ENCODE measurements around the gene ZBTB20. TPM values are rescaled to one million over a fixed set of nuclear protein-coding genes. Genes with fewer than 3 reads are reported as not detected.

The ZBTB20 gene
- total and polyA plus RNA-seq, 10 donors, result 0.32 to 89.7 (median 71.8) TPM

DNA sequence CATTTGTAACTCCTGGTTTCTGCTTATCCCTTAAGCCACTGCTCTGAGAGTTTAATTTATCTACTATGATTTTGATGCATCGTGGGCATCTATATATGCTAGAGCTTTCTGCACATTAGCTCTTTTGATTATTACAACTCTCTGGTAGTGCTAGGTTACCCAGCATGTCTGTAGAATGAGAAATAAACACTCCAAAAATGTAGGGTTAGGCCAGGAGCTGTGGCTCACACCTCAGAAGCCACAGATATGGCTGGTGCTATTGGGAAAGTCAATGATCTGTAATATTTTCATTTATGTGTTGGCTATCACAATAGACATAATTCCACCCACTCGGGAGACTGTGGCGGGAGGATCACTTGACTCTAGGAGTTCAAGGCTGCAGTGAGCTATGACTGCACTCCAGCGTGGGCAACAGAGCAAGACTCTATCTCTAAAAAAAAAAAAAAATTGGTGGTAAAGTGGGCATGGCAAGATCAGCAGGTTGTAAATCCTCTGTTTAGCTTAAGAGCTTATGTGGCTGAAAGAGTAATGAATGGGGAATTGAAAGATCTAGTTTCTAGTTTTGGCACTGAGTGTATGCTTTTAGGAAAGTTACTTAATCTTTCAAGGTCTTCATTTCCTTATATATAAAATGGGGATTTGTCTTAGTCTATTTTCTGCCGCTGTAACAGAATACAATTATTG, 847.0 kb downstream of the ZBTB20 start:
- Histone ChIP-seq H3K4me1 (peaks cover 0 to 20% (median 2%) of the 10 kb centered on the region in 6 donors), H3K36me3 (no peaks in the 10 kb centered on the region), H3K27ac (peak overlapping the region in 5 of 8 donors; percentile 8 to 84 (median 43)), H3K9me3 (no peaks in the 10 kb centered on the region), H3K4me3 (peak overlapping the region in 1 of 8 donors; percentile 16), H3K27me3 (replicated peaks in 1 of 7) (no peaks in the 10 kb centered on the region)
- WGBS, 5 donors, result 66 to 86% (median 68%) methylated on average over 5 of the region's 5 CpGs
- intact Hi-C loops (cut with DNase I; ENCODE audit: low total_unique reads), result no loop called here
- no peak for DNase-seq
- no peak for TF ChIP-seq POLR2AphosphoS5 (IDR thresholded peaks at IDR 0.05)
- no peak for TF ChIP-seq CTCF (IDR thresholded peaks at IDR 0.05 in 8 of 11, conservative IDR thresholded peaks at IDR 0.05 in 3 of 11)
- no peak for TF ChIP-seq POLR2A (IDR thresholded peaks at IDR 0.05)

GRCh38 chr3:114299421-114299820, 847.7 kb downstream of the ZBTB20 start:
- TF ChIP-seq POLR2A (IDR thresholded peaks at IDR 0.05) (no peak), CTCF (IDR thresholded peaks at IDR 0.05 in 8 of 11, conservative IDR thresholded peaks at IDR 0.05 in 3 of 11) (peak in 5 of 11 experiments; percentile 34 to 46 (median 44)), POLR2AphosphoS5 (IDR thresholded peaks at IDR 0.05) (peak in 1 of 3 donors; percentile 13)
- 75 to 84% (median 78%) methylated on average over 13 of the region's 13 CpGs for WGBS, 5 donors
- no peaks in the 10 kb centered on the region for H3K9me3 ChIP-seq
- H3K4me3 ChIP-seq, result peak overlapping the region in 1 of 8 donors; percentile 16
- intact Hi-C loops (cut with DNase I; ENCODE audit: low total_unique reads), result no loop called here
- H3K27me3 ChIP-seq (replicated peaks in 1 of 7), result no peaks in the 10 kb centered on the region
- H3K36me3 ChIP-seq, result no peaks in the 10 kb centered on the region
- peak overlapping the region in 6 of 8 donors; percentile 8 to 84 (median 36) for H3K27ac ChIP-seq
- peaks cover 0 to 20% (median 2%) of the 10 kb centered on the region in 6 donors for H3K4me1 ChIP-seq
- DNase-seq, result no peak

DNA sequence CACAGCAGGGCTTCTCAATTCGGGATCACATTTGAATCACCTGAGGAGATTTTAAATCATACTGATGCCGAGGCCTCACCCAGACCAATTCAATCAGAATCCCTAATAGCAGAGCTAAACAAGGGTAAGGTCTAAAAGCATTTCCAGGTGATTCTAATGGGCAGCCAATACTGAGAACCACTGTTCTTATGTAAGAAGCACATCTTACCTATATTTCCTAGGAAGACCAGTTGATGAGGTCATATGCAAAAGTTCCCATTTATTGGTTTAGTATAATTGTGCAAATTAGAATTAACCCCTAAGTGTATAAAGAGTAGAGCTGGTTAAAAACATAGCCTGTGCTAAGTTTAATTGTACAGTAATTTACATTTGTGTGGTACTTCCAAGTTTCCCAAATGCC, 851.1 kb downstream of the ZBTB20 start:
- H3K9me3 ChIP-seq, result no peaks in the 10 kb centered on the region
- no peaks in the 10 kb centered on the region for H3K27me3 ChIP-seq (replicated peaks in 1 of 7)
- no peaks in the 10 kb centered on the region for H3K36me3 ChIP-seq
- TF ChIP-seq POLR2A (IDR thresholded peaks at IDR 0.05) (no peak), POLR2AphosphoS5 (IDR thresholded peaks at IDR 0.05) (no peak), CTCF (IDR thresholded peaks at IDR 0.05 in 8 of 11, conservative IDR thresholded peaks at IDR 0.05 in 3 of 11) (no peak)
- 78 to 100% (median 88%) methylated on average over 2 of the region's 2 CpGs for WGBS, 5 donors
- peaks cover 0 to 44% (median 18%) of the 10 kb centered on the region in 6 donors for H3K4me1 ChIP-seq
- no peak for DNase-seq
- peak overlapping the region in 4 of 8 donors; percentile 8 to 61 (median 18) for H3K4me3 ChIP-seq
- intact Hi-C loops (cut with DNase I; ENCODE audit: low total_unique reads), result no loop called here
- peak overlapping the region in 7 of 8 donors; percentile 0 to 91 (median 74) for H3K27ac ChIP-seq

DNA sequence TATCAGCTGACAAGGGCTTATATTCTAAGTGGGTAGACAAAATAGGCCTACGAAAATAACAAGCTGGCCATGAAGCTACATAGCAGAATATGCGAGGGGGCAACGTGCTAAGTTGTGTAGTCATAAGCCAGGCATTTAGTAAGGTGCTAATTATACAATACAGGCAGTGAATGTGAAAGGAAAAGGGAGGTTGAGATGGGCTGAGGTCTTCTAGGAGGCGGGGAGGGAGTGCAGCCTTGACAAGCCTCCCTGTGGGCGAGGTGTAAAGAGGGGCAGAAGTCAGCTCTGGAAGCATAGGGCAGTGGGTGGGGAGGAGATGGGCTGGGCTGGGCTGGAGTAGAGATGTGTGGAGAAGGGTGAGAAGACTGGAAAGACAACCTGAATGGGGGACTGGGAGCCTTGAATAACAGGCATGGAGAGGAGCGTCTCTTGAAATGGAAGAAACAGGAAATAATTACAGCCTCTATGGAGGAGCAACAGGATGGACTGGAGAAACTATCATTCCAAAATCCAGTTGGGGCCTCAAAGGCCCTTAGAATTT, 852.1 kb downstream of the ZBTB20 start:
- Histone ChIP-seq H3K27me3 (replicated peaks in 1 of 7) (no peaks in the 10 kb centered on the region), H3K36me3 (no peaks in the 10 kb centered on the region), H3K4me3 (peak overlapping the region in 6 of 8 donors; percentile 8 to 61 (median 14)), H3K9me3 (no peaks in the 10 kb centered on the region), H3K4me1 (peaks cover 0 to 43% (median 21%) of the 10 kb centered on the region in 6 donors), H3K27ac (peak overlapping the region in 7 of 8 donors; percentile 47 to 91 (median 74))
- 73 to 80% (median 78%) methylated on average over 6 of the region's 6 CpGs for WGBS, 5 donors
- no peak for DNase-seq
- TF ChIP-seq POLR2AphosphoS5 (IDR thresholded peaks at IDR 0.05) (peak in 1 of 3 donors; percentile 53), POLR2A (IDR thresholded peaks at IDR 0.05) (no peak)
- intact Hi-C loops (cut with DNase I; ENCODE audit: low total_unique reads), result no loop called here

Data from spleen (tissue), 11 donors.